Skeletal muscle cell (primary cell): ENCODE data around the gene ASB1.

Source experiments
- DNase-seq: peaks from one replicate; pipeline ENCODE4 v3.0.0-alpha.2; 2010; ENCODE audit warnings: low read depth
- H3K4me3 ChIP-seq: 2 replicates; pipeline ENCODE4 v1.5.1; 2011; ENCODE audit warnings: low read depth, mild to moderate bottlenecking, control low read depth, low read length, moderate library complexity

ASB1 gene

GRCh38 chr2:238486123-238486848, 59.6 kb downstream of the ASB1 start:
- no peak for DNase-seq
- no peak overlapping the region for H3K4me3 ChIP-seq

DNA sequence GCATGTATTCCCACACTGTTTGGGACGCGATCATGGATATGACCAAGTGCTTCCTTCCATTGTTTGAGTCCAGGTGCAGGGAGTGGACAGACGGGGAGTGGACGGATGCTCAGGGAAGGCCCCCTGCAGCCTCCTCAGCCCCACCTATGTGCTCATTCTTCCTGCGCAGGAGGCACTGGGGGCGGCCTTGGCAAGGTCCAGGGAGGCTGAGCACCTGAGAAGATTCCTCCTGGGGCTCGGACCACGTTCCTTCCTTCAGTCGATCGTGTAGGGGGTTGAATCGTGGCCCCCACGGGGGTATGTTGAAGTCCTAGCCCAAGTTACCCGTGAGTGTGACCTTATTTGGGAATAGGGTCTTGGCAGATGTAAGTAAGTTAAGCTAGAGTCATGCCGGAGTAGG, 60.4 kb downstream of the ASB1 start:
- DNase-seq: no peak
- H3K4me3 ChIP-seq: no peak overlapping the region

DNA sequence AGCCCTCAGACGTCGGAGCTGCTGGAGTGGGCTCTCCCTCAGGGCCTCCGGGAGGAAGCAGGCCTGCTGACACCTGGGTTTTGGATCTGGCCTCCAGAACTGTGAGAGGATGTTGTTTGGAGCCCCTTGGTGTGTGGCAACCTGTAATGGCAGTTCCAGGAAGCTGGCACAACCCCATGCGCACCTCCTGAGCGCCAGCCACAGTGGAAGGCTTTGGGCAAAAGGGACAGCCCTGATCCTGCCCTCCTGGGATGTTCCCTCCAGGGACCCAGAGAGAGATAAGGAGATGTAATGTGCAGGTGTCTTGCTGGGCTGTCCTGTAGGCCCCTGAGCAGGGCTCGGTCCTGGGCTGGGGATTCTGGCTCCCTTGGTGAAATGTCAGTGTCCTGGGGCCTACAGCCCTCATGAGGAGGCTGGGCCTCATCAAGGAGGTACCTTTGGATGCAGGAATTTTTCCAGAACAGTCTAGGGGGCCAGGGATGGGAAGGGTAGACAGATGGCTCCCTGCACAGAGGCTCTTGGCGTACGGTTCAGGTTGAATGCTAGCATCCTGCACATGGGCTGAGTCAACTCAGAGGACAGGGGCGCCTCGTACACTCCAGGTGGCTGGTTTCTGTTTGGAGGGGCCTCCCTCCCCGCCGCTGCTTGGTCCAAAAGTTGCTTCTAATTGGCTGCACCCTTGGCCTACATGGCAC, 61.1 kb downstream of the ASB1 start:
- no peak for DNase-seq
- H3K4me3 ChIP-seq: no peak overlapping the region

DNA sequence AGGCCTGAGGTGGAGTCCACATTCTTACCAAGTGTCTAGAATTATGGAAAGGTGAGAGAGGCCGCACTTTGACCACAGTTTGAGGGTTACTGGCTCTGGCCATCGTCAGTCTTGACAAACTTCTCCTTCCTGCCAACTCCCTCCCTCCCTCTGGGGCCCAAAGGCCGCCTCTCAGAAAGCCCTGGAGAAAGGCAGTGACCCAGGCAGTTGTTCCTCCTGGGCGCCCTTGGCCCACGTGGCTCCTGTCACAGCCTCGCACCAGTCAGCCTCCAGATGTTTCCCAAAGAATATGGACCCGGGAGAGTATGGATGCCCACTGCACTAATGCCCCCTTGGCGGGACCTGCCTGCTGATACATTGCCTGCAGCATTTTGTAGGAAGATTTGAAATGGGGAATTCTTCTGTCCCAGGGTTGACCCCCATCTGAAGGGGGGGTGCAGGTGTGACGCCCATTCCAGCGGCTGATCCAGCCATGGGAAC, 61.7 kb downstream of the ASB1 start:
- no peak for DNase-seq

GRCh38 chr2:238489431-238489830, 62.7 kb downstream of the ASB1 start:
- no peak overlapping the region for H3K4me3 ChIP-seq
- DNase-seq: no peak

More for the DNA sequence above, 61.7 kb downstream of the ASB1 start:
- H3K4me3 ChIP-seq: no peak overlapping the region

DNA sequence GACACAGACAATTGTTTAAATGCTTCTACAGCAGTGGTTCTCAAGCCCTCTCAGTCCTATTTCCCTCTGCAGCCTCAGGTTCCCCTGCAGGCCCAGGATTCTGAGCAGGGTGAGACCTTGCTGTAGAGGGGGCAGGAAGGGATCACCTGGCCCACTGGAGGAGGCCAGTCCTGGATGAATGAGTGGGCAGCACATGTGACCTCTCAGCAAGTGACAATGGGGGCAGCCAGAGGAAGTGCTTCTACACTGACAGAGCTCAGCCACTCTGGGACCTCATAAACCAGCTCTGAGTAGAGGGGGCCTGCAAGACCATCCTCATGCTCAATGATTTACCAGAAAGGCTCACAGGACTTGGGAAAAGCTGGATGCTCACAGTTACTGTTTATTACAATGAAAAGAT, 63.2 kb downstream of the ASB1 start:
- no peak for DNase-seq
- no peak overlapping the region for H3K4me3 ChIP-seq

DNA sequence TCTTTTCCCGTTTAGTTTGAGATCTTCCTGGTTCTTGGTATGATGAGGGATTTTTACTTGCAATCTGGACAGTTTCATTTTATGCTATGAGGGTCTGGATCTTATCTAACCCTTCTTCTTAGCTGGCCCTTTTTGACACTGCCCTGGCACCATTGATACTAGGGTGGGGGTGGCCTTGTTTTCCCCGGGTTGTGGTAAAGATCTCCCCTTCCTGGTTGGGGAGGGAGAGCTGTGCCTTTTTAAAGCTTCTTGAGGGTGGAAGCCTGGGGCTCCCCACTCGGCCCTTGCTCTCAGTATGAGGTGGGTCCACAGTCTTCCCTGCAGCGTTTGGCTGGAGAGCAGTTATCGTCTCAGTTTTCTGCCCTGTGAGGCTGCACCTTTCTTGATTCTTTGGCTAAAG, 66.1 kb downstream of the ASB1 start:
- no peak for DNase-seq

GRCh38 chr2:238493411-238493810, 66.7 kb downstream of the ASB1 start:
- no peak overlapping the region for H3K4me3 ChIP-seq
- no peak for DNase-seq

More for the DNA sequence above, 66.1 kb downstream of the ASB1 start:
- H3K4me3 ChIP-seq: no peak overlapping the region

DNA sequence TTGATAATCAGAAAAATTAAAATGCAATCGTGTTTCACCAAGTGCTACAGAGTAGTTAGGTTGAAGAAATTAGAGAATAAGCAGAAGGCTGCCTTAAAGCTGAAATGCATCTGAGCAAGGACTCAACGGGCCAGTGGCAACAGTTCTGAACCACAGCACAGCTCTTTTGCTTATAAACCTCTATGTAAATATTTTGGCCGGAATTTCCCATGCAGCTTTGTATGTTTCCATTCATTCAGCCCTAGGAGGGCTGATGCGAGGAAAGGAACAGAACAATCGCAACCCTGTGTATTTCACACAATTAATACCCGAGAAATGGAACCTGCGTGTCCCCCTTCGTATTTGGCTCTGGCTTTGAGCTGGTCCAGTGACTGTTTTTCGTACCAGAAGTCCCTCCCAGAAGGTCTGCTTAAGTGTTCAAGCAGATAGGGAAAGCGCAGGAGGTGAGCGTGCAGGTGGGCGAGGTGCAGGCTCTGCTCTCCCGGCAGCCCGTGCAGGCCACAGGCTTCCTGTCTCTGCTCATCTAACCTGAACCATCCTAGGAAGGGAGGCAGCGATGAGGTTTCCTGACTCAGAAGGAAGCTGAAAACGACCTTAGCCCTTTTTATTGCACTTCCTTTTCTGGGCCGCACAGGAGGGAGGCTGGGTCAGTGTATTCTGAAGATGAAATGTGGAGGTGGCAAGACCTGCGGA, 67.3 kb downstream of the ASB1 start:
- no peak for DNase-seq
- no peak overlapping the region for H3K4me3 ChIP-seq

- no peak for DNase-seq
- no peak overlapping the region for H3K4me3 ChIP-seq
Observed at GRCh38 chr2:238494573-238494961, 67.8 kb downstream of the ASB1 start.

GRCh38 chr2:238495422-238495821, 68.7 kb downstream of the ASB1 start:
- H3K4me3 ChIP-seq: no peak overlapping the region
- no peak for DNase-seq

DNA sequence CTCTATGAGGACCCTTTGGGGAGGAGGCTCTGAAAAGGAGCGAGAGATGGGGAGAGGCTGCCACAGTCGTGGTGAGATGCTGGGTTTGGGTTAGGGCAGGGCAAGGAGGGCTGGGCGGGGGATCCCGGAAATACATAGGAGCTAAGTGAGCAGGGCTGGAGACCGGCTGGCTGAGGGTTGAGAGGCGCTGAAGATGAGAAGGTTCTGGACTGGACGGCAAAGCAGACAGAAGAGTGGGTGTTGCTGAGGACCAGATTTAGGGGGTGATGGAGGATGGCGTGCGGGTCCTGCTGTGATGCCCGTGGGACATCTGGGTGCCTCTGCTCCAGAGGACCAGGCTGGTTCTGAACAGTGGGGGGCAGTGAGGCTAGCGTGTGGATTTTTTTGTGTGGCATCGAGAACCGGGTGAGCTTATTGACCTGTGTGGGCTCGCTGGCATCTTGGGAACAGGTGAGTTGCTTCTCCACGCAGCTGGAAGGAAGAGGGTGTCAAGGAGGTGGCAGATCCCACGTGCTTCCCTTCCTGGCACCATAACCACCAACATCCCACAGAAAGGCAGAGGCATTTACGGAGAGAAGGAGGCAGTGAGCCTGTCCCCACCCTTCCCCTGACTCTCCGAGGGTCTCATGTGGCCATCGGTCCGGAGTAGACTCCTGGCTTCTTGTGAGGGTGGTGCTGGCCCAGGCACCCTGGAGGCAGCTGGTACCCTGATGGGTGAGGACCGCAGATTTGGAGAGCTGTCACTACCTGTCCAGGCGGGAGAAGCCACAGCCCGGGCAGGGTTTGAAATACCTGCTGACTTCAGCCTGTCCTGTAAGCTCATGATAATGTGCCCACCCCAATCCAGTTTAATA, 70.3 kb downstream of the ASB1 start:
- no peak overlapping the region for H3K4me3 ChIP-seq
- DNase-seq: no peak

GRCh38 chr2:238497610-238498005, 70.9 kb downstream of the ASB1 start:
- H3K4me3 ChIP-seq: no peak overlapping the region
- DNase-seq: no peak

GRCh38 chr2:238498188-238498587, 71.5 kb downstream of the ASB1 start:
- no peak overlapping the region for H3K4me3 ChIP-seq
- no peak for DNase-seq

DNA sequence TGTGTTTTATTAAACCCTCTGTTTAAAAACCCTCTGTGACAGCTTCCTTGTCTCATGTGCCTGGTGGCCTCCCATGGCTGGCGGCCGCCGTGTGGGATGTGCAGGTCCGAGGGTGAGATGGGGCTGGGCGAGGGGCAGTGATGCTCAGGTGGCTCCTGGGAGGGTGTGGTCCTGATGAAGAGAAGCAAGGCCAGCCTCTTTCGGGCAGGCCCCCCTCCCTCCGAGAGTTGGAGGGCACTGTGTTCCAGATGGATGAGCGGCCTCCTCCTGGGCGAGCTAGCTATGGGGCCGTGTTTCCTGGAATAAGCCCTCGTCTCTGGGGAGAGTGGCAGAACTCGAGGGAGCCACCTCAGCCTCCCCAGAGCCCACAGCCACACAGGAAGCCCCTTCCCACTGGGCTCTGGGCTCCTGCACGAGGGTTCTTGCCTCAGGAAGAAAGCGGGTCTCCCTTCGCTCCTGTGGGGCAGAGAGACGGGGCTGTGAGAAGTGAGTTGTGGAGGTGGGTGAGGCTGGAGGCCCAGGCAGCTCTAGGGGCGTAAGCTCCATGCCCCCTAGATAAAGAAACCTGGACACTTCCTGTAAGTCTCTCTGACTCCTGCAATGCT, 72.1 kb downstream of the ASB1 start:
- DNase-seq: no peak
- no peak overlapping the region for H3K4me3 ChIP-seq

- no peak overlapping the region for H3K4me3 ChIP-seq
- DNase-seq: no peak
Observed at GRCh38 chr2:238499731-238500580, 73.2 kb downstream of the ASB1 start.

DNA sequence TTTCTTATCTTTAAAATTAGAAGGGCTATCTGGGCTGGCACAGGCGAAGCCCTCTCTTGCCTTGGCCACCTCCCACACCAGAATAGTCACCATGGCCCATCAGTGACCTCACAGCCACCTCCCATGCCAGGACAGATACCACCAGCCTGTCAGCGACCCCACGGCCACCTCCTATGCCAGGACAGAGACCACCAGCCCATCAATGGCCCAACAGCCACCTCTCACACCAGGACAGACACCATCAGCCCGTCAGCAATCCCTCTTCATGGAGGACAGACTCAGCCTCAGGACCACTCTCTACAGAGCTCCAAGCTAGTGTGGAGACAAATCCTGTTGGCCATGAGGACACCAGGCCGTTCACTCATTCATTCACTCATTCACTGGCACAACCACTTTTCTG, 74.6 kb downstream of the ASB1 start:
- DNase-seq: no peak
- H3K4me3 ChIP-seq: no peak overlapping the region
